Measurements from ENCODE around the gene KRTCAP2.

DNA sequence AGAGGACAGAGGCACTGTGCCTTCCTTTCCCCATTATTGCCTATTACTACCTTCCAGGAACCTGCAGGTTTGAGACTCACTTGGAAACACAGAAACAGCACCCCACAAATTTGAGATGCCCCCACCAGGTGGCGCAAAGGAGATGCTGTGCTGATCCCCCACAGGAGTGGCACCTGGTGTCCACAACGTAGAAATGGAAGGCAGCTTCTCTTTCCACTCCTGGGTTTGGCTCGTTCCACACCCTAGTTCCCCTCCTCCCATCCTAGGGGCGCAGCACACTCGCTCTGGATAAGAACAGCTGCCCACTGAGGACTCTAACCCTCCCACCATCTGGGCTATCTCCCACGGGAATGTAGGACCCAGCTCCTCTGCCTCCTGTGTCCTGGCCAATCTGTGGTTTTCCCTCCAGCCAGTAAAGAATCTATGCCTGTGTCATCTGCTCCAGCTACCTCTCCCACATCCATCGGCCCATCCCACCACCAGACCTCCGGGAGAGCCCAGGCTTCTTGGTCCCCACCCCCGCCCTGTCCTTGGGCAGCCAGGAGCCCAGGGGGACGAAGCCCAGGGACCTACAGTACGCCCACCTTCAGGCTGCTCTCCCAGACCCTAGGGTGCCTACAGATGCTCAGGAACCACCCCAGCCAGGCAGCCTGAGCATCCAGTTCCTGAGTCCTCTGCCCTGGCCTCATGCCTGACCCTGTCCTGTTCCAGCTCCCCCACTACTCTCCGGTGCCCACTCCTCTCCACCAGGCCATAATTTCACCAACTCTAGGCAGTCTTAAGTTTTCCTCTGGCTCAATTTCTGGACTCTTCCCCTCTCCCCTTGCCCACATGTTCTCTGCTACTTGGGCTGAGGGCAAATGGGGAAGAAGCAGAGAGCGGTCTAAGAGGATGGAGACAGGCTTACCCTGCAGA lies 34.0 kb upstream of the KRTCAP2 start:
- TF ChIP-seq, protein P1, sequence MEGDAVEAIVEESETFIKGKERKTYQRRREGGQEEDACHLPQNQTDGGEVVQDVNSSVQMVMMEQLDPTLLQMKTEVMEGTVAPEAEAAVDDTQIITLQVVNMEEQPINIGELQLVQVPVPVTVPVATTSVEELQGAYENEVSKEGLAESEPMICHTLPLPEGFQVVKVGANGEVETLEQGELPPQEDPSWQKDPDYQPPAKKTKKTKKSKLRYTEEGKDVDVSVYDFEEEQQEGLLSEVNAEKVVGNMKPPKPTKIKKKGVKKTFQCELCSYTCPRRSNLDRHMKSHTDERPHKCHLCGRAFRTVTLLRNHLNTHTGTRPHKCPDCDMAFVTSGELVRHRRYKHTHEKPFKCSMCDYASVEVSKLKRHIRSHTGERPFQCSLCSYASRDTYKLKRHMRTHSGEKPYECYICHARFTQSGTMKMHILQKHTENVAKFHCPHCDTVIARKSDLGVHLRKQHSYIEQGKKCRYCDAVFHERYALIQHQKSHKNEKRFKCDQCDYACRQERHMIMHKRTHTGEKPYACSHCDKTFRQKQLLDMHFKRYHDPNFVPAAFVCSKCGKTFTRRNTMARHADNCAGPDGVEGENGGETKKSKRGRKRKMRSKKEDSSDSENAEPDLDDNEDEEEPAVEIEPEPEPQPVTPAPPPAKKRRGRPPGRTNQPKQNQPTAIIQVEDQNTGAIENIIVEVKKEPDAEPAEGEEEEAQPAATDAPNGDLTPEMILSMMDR (IDR thresholded peaks at IDR 0.05) = peak; percentile 83 to 92 (median 84)
- peak; percentile 60 to 75 for TF ChIP-seq POLR2AphosphoS5 (IDR thresholded peaks at IDR 0.05)
